Measurements from ENCODE around the gene EBF3. TPM values are rescaled to one million over a fixed set of nuclear protein-coding genes. Genes with fewer than 3 reads are reported as not detected.

The EBF3 gene
- total RNA-seq, 4 donors from 2014 or later = 0.77 to 10.7 (median 6.0) TPM

DNA sequence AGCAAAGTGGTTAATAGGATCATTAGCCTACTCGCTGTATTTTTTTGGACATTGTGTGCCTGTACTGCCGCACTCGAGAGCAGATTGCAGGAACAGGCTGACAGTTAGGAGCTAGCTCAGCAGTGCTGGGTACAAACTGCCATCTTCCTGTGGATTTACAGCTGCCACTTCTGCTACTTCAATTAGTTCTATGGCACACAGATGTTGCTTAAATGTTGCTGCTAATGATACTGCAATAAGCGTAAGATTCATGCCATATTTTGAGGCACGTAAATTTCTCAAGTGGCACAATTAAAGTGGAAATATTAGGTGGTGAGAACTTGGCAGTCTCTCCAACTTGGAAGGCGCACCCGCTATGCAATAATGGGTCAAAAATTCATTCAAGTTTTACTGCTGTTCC, 171.9 kb downstream of the EBF3 start:
- H3K36me3 ChIP-seq = no peaks in the 10 kb centered on the region
- H3K9me3 ChIP-seq = no peaks in the 10 kb centered on the region
- TF ChIP-seq POLR2A (IDR thresholded peaks at IDR 0.05) = no peak
- TF ChIP-seq, protein P1, sequence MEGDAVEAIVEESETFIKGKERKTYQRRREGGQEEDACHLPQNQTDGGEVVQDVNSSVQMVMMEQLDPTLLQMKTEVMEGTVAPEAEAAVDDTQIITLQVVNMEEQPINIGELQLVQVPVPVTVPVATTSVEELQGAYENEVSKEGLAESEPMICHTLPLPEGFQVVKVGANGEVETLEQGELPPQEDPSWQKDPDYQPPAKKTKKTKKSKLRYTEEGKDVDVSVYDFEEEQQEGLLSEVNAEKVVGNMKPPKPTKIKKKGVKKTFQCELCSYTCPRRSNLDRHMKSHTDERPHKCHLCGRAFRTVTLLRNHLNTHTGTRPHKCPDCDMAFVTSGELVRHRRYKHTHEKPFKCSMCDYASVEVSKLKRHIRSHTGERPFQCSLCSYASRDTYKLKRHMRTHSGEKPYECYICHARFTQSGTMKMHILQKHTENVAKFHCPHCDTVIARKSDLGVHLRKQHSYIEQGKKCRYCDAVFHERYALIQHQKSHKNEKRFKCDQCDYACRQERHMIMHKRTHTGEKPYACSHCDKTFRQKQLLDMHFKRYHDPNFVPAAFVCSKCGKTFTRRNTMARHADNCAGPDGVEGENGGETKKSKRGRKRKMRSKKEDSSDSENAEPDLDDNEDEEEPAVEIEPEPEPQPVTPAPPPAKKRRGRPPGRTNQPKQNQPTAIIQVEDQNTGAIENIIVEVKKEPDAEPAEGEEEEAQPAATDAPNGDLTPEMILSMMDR (IDR thresholded peaks at IDR 0.05) = no peak
- intact Hi-C loops (cut with DNase I; ENCODE audit: low total_unique reads) = no loop called here
- H3K27me3 ChIP-seq = no peaks in the 10 kb centered on the region
- H3K4me3 ChIP-seq = no peak overlapping the region
- H3K27ac ChIP-seq = no peak overlapping the region
- no peaks in the 10 kb centered on the region for H3K4me1 ChIP-seq
- DNase-seq = no peak

- Histone ChIP-seq H3K36me3 (no peaks in the 10 kb centered on the region), H3K9me3 (no peaks in the 10 kb centered on the region), H3K27me3 (no peaks in the 10 kb centered on the region), H3K4me3 (no peak overlapping the region), H3K4me1 (no peaks in the 10 kb centered on the region), H3K27ac (no peak overlapping the region)
- TF ChIP-seq POLR2A (IDR thresholded peaks at IDR 0.05) = no peak
- TF ChIP-seq, protein P1 (IDR thresholded peaks at IDR 0.05) = no peak
- no peak for DNase-seq
- intact Hi-C loops (cut with DNase I; ENCODE audit: low total_unique reads) = no loop called here
These were observed 173.2 kb downstream of the EBF3 start for GRCh38 chr10:129790715-129791446.

DNA sequence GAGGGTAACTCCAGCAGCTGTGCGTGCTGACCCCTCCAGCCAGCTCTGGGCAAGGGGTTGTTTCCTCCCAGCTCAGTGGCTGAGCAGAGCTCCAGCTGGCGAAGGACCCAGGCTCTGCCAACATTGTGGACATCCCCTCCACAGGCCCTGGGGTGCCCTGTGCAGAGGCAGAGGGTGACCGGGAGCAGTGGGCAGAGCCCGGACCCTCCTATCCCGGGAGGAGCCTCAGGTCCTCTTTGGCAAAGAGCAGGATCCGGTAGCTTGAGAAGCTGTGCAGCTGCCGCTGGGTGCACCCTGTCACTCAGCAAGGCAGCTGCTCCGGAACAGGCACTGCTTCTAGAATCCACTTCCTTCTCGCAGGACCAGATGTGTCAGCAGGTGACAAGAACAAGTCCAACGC, 175.9 kb downstream of the EBF3 start:
- Histone ChIP-seq H3K4me1 (no peaks in the 10 kb centered on the region), H3K9me3 (no peaks in the 10 kb centered on the region), H3K27me3 (no peaks in the 10 kb centered on the region), H3K36me3 (no peaks in the 10 kb centered on the region), H3K27ac (no peak overlapping the region), H3K4me3 (no peak overlapping the region)
- no peak for DNase-seq
- intact Hi-C loops (cut with DNase I; ENCODE audit: low total_unique reads) = no loop called here
- TF ChIP-seq, protein P1 (IDR thresholded peaks at IDR 0.05) = no peak
- no peak for TF ChIP-seq POLR2A (IDR thresholded peaks at IDR 0.05)

DNA sequence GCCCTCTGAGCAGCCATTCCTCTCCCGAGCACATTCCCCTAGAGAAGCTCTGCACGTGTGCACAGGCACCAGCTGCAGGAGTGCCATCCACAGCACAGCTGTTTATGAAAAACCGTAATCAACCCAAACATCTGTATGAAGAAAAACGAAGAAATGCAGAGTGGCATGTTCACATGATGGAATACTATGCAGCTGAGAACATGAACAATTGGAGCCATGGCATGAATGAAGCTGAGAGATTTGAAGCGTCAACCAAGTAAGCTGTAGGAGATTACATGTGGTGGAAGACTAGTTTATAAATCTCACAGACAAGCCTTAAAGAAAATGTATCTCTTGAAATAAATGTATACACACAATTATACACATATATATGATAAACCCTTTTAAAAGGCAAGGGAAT, 176.5 kb downstream of the EBF3 start:
- Histone ChIP-seq H3K9me3 (no peaks in the 10 kb centered on the region), H3K27ac (no peak overlapping the region), H3K4me1 (no peaks in the 10 kb centered on the region), H3K36me3 (no peaks in the 10 kb centered on the region), H3K27me3 (no peaks in the 10 kb centered on the region), H3K4me3 (no peak overlapping the region)
- DNase-seq = no peak
- intact Hi-C loops (cut with DNase I; ENCODE audit: low total_unique reads) = no loop called here
- TF ChIP-seq POLR2A (IDR thresholded peaks at IDR 0.05) = no peak
- TF ChIP-seq, protein P1 (IDR thresholded peaks at IDR 0.05) = no peak

GRCh38 chr10:129786216-129786615, 177.9 kb downstream of the EBF3 start:
- DNase-seq = no peak
- Histone ChIP-seq H3K9me3 (no peaks in the 10 kb centered on the region), H3K4me3 (no peak overlapping the region), H3K27ac (no peak overlapping the region), H3K27me3 (no peaks in the 10 kb centered on the region), H3K4me1 (no peaks in the 10 kb centered on the region), H3K36me3 (no peaks in the 10 kb centered on the region)
- no peak for TF ChIP-seq POLR2A (IDR thresholded peaks at IDR 0.05)
- TF ChIP-seq, protein P1 (IDR thresholded peaks at IDR 0.05) = no peak
- intact Hi-C loops (cut with DNase I; ENCODE audit: low total_unique reads) = no loop called here
